HG02973 (cell line): Measurements from ENCODE around the gene SMIM26.
A peak's percentile ranks its signal among the peaks of the same experiment; 100 is the strongest.
"Not testable (repeated sequence)": the region's sequence is repeated elsewhere in the genome, so short reads cannot be mapped to it uniquely, and the experiment has no call there.

Experiments used
- ATAC-seq: cut with Tn5 transposase; IDR thresholded peaks from one replicate; pipeline ENCODE4 v1.9.1; 2021; ENCODE audit warnings: moderate library complexity; ENCODE audit not compliant: unreplicated experiment

The SMIM26 gene, protein sequence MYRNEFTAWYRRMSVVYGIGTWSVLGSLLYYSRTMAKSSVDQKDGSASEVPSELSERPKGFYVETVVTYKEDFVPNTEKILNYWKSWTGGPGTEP

DNA sequence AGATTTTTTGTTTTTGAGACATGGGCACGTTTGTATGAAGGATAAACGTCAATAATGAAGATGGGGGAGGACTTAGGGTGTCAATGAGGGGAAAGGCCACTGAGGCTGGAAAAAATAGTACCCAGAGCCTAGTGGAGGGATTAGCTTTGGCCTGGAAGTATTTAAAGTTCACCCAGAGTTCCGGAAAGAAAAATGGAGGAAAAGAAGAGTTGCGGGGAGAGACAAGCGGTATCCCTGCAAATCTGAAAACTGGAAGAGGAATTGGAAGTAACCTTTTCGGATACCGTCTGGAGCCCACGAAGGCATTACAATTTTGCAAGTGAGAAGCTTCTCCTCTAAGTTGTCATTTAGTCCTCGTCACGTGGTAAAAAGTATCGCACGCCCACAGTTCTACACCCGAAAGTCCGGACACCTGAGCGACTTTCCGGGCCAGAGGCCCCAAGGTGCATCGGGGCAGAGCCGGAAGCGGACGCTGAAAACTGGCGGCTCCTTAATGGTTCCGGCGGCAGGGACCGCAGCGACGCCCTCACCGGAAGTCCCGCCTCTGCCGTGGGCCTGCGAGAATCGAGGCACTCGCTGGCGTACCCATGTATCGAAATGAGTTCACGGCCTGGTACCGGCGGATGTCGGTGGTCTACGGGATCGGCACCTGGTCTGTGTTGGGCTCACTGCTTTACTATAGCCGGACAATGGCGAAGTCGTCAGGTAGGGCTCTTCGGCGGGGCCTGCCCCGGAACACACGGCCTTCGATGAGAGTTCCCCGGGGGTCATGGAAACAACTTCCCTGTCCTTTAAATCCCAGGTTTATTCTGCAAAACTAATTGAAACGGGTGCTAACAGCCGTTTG, at the start of gene SMIM26:
Gene SMIM26, plus strand, starts transcription at position 541 of the 847 bp plus-strand sequence. Its CDS starts 47 bp downstream, at position 588.
- peak; percentile 99 for ATAC-seq

DNA sequence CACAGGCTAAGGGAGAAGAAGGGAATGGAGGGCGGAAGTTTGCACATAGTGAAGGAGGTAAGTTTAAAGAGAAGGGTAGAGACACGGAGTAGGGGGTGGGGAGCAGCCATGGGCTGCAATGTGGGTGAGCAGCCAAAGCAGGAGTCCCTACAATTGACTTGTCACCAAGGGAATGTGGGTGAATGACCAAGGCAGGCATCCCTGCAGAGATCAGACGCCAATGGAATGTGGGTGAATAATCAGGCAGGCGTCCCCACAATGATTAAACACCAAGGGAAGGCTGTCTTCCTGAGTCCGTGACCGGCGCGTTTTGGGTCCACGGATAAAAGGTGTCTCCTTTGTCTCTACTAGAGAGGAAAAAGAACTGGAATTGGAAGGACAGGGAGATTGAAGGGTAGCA, 45.2 kb upstream of the SMIM26 start:
- ATAC-seq, result not testable (repeated sequence)

DNA sequence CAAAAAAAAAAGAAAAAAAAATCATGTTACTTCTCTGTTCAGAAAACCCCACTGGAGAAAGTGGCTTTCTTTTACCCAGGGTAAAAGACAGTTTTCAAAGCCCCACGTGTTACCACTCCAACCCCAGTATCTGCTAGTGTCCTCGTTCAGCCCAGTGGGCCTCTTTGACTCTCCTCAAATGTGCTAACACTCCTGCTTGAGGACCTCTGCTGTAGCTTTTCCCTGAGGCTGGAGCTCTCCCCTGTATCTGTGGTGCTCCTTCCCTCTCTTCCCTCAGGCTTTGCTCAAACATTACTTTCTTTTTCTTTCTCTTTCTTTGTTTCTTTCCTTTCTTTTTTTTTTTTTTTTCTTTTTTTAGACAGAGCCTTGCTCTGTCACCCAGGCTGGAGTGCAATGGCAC, 44.2 kb upstream of the SMIM26 start:
- no peak for ATAC-seq

DNA sequence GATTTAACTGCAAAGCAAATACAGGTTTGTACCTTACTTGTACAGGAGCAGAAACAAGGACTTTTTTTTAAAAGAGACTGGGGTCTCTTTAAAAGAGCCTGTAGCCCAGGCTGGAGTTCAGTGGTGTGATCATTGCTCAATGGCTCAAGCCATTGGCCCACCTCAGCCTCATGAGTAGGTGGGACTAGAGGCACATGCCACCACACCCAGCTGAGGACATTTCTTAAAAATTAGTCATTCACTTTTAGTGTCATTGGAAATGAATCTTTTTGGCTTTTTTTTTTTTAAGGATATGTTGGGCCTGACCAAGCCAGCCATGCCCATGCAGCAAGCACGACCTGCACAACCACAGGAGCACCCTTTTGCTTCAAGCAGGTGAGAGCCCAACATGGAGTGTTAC, 42.6 kb upstream of the SMIM26 start:
- no peak for ATAC-seq

DNA sequence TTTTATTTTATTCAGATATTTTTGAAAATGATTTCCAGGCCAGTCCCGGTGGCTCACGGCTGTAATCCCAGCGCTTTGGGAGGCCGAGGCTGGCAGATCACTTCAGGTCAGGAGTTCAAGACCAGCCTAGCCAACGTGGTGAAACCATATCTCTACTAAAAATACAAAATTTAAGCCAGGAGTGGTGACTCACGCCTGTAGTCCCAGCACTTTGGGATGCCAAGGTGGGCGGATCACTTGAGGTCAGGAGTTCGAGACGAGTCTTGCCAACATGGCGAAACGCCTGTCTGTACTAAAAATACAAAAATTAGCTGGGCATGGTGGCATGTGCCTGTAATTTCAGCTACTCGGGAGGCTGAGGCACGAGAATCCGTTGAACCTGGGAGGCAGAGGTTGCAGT, 40.5 kb upstream of the SMIM26 start:
- ATAC-seq, result not testable (repeated sequence)

DNA sequence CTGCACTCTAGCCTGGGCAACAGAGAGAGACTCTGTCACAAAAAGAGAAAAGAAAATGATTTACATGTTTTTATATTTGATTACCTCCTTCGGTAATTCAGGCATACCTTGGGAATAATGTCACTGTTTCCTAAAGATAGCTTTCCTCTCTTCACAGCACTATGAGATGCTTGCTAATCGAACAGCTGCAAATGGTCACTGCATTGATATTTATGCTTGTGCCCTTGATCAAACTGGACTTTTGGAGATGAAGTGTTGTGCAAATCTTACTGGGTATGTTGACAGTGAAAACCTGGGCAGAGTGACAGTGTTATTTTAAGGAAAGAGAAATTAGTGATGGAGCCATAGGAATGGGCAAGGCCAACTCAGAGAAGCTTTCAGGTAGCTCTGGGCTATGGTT, 39.9 kb upstream of the SMIM26 start:
- ATAC-seq, result no peak

DNA sequence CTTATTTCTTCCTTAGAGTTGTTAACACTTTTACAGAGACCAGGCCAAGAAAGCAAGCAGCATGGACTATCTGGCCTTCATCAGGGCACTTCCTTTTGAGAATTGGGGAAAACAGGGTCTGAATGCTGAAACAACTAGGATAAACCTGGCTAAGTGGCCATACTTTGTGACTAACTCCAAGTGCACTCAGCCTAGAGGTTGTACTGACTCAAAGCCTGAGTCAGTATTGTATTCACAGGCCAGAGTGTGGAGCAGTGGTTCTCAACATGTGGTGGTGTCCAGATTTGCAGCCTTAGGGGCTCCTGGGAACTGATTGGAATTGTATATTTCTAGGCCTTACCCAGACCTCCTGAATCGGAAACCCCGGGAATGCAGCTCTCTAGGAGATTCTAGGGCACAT, 39.4 kb upstream of the SMIM26 start:
- ATAC-seq, result no peak

DNA sequence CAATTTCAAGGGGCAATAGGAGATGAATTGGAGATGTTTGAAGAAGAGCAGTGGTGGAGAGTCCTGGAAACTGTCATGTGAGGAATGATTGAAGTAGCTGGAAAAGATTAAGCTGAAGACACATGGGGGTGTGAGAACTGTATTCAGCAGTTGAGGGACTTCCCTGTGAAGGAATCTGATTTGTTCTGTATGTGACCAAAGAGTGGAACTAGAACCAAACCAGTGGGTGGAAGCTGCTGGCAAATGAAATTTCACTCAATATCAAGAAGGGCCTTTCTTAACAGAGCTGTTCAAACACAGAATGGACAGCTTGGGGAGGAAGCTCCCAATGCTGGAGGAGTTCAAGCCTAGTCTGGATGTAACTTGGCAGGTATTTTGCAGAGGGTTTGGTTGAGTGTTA, 38.2 kb upstream of the SMIM26 start:
- no peak for ATAC-seq

DNA sequence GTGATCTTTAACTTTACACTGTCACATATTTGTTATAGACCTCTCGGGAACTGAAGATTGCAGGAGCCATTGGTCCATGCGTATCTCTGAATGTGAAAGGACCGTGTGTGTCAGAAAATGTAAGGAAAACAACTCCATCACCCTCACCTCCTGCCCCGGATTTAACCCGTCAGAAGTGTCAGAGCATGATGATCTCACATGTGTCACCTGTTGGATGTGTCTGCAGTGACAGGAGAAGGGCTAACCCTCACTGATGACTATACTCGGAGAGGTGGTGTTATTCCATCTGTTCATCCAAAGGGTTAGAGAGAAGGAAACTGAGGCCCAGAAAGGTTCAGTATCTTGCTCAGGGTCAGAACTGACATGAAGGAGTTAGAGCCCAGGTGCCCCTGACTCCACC, 34.6 kb upstream of the SMIM26 start:
- ATAC-seq, result no peak

DNA sequence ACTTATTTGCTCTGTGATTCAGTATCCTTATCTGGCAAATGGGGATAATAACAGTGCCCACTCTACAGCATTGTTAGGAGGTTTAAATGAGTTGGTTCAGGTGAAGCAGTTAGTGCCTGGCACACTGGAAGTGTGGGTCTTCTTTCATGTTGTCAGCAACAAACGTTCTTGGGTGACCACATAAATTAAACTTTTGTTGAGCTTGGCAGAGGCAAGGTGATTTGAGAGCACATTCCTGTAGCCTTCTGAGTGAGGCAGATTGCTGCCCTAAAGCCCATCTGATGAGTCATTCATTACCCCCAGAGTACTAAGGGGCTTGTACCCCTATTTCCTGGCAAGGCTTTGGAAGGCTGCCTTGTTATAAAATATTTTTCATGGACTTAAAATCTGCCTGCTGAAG, 33.7 kb upstream of the SMIM26 start:
- no peak for ATAC-seq

DNA sequence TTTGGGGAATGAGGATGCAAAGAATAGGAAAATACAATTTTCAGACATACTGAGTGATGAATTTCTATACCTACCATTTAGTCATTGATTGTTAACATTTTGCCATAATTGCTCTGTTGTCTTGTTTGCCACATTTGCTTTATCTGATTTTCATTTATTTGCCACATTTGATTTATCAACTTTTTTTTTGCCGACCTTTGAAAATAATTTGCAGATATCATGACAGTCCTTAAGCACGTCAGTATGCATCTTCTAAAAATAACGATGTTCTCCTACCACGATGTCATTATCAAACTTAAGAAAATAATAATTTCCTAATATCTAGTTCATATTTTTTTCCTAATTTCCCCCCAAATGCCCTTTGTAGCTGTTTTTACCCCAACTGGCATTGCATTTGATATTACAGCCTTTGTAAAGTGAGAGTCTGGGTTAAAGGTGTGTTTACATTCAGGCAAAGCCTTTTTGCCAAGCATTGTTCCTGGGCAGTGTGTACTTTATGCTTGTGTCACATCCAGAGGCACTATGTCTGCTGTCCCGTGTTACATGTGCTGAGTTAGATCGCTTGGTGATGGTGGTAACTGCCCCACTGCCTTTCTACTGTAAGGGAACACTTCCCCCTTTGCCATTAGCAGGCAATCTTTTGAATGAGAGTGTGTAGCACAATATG, 33.1 kb upstream of the SMIM26 start:
- ATAC-seq, result no peak

DNA sequence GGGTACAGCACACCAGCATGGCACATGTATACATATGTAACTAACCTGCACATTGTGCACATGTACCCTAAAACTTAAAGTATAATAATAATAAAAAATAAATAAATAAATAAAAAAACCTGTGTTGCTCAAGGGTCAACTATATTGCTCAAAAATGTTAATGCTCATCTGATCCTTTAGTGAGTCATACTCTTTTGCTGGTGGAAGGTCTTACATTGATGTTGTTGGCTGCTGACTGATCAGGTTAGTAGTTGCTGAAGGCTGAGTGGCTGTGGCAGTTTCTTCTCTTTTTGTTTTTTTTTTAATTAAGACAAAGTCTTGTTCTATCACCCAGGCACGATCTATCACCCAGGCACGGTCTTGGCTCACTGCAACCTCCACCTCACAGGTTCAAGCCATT, 29.6 kb upstream of the SMIM26 start:
- ATAC-seq, result no peak

DNA sequence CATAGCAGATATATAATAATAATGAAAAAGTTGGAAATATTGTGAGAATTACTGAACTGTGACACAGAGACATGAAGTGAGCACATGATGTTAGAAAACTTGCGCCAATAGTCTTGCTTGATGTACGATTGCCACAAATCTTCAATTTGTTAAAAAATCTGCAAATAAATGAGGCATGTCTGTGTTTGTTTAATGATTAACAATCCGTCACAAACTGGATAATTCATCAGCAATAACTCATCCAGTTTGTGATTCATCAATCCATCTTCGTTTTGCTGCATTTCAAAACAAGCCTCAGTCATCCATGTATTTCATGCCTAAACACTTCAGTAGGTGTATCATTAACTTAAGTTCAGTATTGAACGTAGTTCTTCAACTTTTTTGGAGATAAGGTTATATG, 25.5 kb upstream of the SMIM26 start:
- ATAC-seq, result no peak

DNA sequence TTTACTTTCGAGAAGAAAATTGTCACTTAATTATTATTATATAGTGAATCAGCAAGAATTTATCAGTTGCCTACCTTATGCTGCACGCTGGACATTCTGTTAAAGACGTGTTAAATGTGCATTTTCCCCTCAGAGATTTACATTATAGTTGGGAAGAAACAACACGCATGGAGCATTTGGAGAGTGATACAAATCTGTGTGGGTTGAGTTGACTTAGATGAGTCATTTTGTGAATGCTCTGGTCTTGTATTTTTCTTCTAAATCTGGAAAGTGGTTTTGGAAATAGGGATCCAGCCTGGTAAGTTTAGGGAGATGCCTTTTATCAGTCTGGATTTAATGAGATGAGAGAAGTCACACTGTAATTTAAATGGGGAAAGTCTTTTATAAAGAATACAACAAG, 24.0 kb upstream of the SMIM26 start:
- no peak for ATAC-seq

DNA sequence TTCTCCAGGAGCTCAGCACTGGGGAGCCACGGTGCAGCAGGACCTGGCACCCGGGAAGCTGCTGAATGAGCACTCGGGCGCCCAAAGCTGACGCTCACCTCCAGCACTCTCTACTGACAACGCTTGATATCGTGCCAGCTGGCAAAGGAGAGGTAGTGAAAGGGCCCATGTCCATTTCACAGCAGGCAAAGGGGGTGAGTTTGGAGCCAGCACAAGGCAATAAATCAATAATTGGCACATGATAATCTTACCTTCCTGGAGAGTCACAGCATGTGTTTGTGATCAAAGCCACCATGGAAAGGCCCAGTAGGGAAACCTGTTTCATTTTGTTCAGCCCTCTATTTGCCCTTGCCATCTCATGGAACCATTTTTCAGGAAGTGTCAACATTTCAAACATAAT, 23.3 kb upstream of the SMIM26 start:
- no peak for ATAC-seq

DNA sequence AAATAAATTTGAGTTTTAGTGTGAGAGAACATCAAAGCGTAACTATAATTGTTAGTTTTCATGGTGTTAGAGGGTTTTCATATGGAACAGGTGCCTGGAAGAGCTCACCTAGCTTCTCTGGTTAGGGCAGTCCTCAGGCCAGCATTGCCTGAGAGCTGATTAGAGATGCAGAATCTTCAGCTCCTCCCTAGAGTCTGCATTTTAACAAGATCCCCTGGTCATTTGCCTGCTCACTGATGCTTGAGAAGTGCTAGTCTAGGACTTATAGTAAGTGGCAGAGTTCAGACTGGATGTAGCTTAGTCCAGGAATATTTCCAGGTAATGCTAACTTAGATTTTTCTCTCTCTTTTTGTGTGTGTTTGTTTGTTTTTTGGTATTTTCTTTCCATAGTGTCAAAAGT, 21.7 kb upstream of the SMIM26 start:
- no peak for ATAC-seq

DNA sequence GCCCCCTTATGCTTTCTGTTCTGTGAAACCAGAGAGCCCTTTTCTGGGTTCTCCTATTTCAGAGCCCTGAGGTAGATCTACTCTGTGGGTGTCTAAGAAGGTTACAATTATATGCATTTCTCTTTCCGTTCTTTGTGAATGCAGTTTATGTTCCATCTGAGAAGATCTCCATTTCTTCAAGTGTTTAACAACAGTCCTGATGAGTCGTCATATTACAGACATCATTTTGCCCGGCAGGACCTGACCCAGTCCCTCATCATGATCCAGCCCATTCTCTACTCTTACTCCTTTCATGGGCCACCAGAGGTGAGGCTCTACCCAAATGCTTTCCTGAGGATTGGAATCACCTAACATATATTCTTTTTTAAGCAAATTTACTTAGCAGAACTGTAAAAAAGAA, 18.8 kb upstream of the SMIM26 start:
- no peak for ATAC-seq

DNA sequence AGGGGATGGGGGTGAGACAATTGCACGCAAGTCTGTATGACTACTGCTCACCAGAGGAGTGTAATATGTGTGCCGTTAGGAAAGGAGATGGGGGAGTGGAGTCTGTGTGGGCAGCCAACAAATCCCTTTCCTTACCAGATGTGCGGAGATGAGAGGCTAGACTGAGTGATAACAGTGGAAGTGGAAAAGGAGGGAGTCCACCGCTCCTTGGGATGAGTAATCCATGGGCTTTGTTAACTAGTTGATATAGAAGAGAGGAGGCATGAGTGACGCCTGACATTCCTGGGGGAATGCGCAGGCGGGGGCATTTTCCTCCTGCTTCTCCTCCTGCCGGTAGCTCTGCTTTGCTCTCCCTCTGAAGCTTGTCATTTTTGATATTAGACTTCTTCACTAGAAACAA, 13.5 kb upstream of the SMIM26 start:
- ATAC-seq, result no peak

DNA sequence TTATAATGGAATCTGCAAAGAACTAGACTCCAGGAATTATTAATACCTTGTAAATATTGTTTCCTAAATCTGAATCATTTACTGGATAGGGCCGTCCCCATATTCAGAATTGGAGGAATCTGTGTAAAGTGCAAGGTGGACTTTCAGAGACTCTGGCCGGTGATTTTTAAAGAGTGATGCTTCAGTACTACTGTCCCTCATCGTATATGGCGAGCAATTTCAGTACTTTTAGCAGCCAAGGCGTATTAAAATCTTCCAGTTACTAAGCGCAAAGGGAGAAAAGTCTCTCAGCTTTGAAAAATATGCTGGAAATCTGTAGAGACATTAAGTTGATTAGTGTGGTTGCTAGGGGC, 483 bp downstream of the SMIM26 start:
- no peak for ATAC-seq

DNA sequence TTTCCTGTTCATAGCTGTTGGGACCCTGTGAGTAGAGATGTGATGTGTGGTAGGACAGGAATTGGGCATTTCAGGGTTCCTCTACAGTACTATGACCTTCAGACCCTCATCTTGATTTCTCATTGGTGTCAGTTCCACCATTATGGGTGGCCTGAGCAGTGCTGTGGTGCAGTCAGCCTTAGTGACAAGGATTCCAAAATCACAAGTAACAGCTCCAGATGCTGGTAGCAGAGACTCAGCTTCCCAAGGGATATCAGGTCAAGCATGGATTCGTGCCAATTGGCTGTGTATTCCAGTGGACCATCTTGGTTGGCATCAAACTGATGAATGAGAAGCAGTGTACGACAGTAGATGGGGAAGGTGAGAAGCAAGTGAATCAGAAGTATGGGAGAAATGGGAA, 3.8 kb downstream of the SMIM26 start:
- no peak for ATAC-seq

DNA sequence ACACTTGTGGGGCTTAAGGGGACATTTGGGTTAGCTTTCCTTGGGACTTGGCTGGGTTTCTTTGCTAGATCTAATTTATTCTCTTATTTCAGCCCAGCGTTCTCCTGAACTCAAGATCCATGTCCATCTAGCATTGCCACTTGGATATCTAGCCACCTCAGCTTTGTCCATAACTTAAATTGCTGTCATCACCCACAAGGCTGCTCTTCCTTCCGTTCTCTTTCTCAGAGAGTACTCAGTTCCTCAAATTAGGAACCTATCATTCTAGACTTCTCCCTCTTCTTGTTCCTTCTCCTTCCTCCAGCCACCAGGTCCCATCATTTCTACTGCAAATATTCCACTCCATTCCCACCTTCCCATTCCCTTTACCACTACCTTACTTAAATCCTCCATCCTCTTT, 4.3 kb downstream of the SMIM26 start:
- no peak for ATAC-seq

DNA sequence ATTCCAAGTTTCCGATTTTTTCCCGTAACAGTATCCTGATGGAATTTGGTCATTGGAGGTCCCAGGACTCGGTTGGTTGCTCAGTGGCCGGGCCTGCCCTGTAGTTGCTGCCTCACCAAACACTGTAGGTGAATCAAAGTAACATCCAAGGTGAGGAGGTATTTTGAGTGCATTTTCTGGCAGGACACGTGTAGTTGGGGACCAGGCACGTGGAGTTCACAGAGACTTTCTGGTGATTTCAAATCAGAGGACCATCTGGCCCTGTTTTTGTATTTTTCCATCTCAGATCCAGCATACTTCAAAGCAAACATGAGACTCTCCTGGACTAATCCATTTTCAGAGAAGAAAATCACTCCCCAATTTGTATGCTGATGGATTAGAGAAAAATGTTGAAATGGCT, 10.7 kb downstream of the SMIM26 start:
- ATAC-seq, result no peak
